ENCODE results near the gene PCGF3.

GRCh38 chr4:734075-734474, 28.4 kb downstream of the PCGF3 start:
- no peak for TF ChIP-seq CTCF (conservative IDR thresholded peaks at IDR 0.05; ENCODE audit: low read depth, low read length)
- TF ChIP-seq EZH2 (IDR thresholded peaks at IDR 0.05; ENCODE audit: low read length, unreplicated experiment): no peak
